Thyroid gland (tissue), 4 donors: Measurements from ENCODE around the gene BCAS1. TPM values are rescaled to one million over a fixed set of nuclear protein-coding genes. Genes with fewer than 3 reads are reported as not detected.

Experiments
- DNase-seq, 2 donors: peaks; one replicate each; pipeline ENCODE4 v3.0.0-alpha.2; 2019
- H3K27ac ChIP-seq, 3 donors: fragments of 200-600 bp; sonication (generic); 1 replicate in 2 of 3; 2 replicates in 1 of 3; pipeline ENCODE4 v1.5.1; 2016 to 2019; ENCODE audit warnings: mild to moderate bottlenecking in 1 of 3, moderate library complexity in 1 of 3
- H3K27me3 ChIP-seq: fragments of 200-600 bp; sonication (generic); one replicate; pipeline ENCODE4 v1.5.1; 2019
- H3K36me3 ChIP-seq, 2 donors: fragments of 200-600 bp; sonication (generic); one replicate each; pipeline ENCODE4 v1.5.1; 2016 to 2019
- H3K4me1 ChIP-seq, 2 donors: fragments of 200-600 bp; sonication (generic); one replicate each; pipeline ENCODE4 v1.5.1; 2017 to 2019
- H3K4me3 ChIP-seq, 3 donors: fragments of 200-600 bp; sonication (generic); replicated peaks in 1 of 3; 1 replicate in 2 of 3; 2 replicates in 1 of 3; pipeline ENCODE4 v1.5.1; 2016; ENCODE audit warnings: mild to moderate bottlenecking in 1 of 3
- H3K9me3 ChIP-seq: fragments of 200-600 bp; sonication (generic); one replicate; pipeline ENCODE4 v1.5.1; 2017
- CTCF ChIP-seq, 6 experiments: fragments of 200-600 bp in 3 of 6; fragments of 450-650 bp in 3 of 6; sonication (generic) in 3 of 6; IDR thresholded peaks; one replicate each; pipeline ENCODE4 v1.5.1; 2016 to 2019; ENCODE audit warnings: antibody characterized with exemption in 6 of 6, mild to moderate bottlenecking in 2 of 6, inconsistent platforms in 1 of 6, moderate library complexity in 1 of 6
- POLR2A ChIP-seq, 2 donors: fragments of 450-650 bp; IDR thresholded peaks; one replicate each; pipeline ENCODE4 v1.6.1; 2017; ENCODE audit warnings: antibody characterized with exemption in 2 of 2, mild to moderate bottlenecking in 2 of 2, moderate library complexity in 1 of 2
- WGBS, 2 donors: methylation state at CpG; one replicate each; pipeline ENCODE4 v1.1.5; 2017; 5-methylcytosine and 5-hydroxymethylcytosine counted together
- intact Hi-C: fragments of 100-400 bp; cut with DNase I; formaldehyde crosslinking; loops from one replicate; pipeline ENCODE4 v1.15.1; 2023
- total RNA-seq, 4 donors: library from RNA; depleted of rRNA; stranded (reverse); fragments of >200 nt; gene quantifications; one replicate each; pipeline ENCODE4 v1.2.3, GENCODE V29; 2016

Gene BCAS1
- total RNA-seq, 4 donors from 2014 or later = 0.11 TPM; not detected in 3

GRCh38 chr20:53898556-53898931, 171.8 kb downstream of the BCAS1 start:
- H3K36me3 ChIP-seq = no peaks in the 10 kb centered on the region
- no peaks in the 10 kb centered on the region for H3K9me3 ChIP-seq
- no peak for DNase-seq
- no peaks in the 10 kb centered on the region for H3K27me3 ChIP-seq
- intact Hi-C loops = no loop called here
- no peak for TF ChIP-seq CTCF (IDR thresholded peaks at IDR 0.05)
- no peak for TF ChIP-seq POLR2A (IDR thresholded peaks at IDR 0.05)
- WGBS, 2 donors = 94 to 96% methylated on average over 8 of the region's 8 CpGs
- H3K27ac ChIP-seq = peak overlapping the region in 1 of 3 donors; percentile 13
- H3K4me3 ChIP-seq = no peak overlapping the region
- peaks cover 15 to 31% of the 10 kb centered on the region in 2 donors for H3K4me1 ChIP-seq

- Histone ChIP-seq H3K27me3 (no peaks in the 10 kb centered on the region), H3K36me3 (no peaks in the 10 kb centered on the region), H3K9me3 (no peaks in the 10 kb centered on the region), H3K4me3 (no peak overlapping the region), H3K27ac (peak overlapping the region in 1 of 3 donors; percentile 13), H3K4me1 (peaks cover 15 to 31% of the 10 kb centered on the region in 2 donors)
- 64 to 68% methylated on average over 9 of the region's 9 CpGs for WGBS, 2 donors
- TF ChIP-seq POLR2A (IDR thresholded peaks at IDR 0.05) (no peak), CTCF (IDR thresholded peaks at IDR 0.05) (no peak)
- no peak for DNase-seq
- intact Hi-C loops = no loop called here
Measured at GRCh38 chr20:53897884-53898555, 172.4 kb downstream of the BCAS1 start.

GRCh38 chr20:53896647-53897046, 173.7 kb downstream of the BCAS1 start:
- no peaks in the 10 kb centered on the region for H3K27me3 ChIP-seq
- H3K27ac ChIP-seq = no peak overlapping the region
- intact Hi-C loops = no loop called here
- WGBS, 2 donors = 94% methylated on average over 4 of the region's 4 CpGs
- no peak overlapping the region for H3K4me3 ChIP-seq
- peaks cover 9 to 23% of the 10 kb centered on the region in 2 donors for H3K4me1 ChIP-seq
- H3K9me3 ChIP-seq = no peaks in the 10 kb centered on the region
- no peak for DNase-seq
- no peaks in the 10 kb centered on the region for H3K36me3 ChIP-seq
- TF ChIP-seq CTCF (IDR thresholded peaks at IDR 0.05) (no peak), POLR2A (IDR thresholded peaks at IDR 0.05) (no peak)

- no peak overlapping the region for H3K27ac ChIP-seq
- intact Hi-C loops = no loop called here
- no peak for DNase-seq
- no peaks in the 10 kb centered on the region for H3K9me3 ChIP-seq
- H3K4me1 ChIP-seq = peaks cover 3 to 17% of the 10 kb centered on the region in 2 donors
- no peaks in the 10 kb centered on the region for H3K36me3 ChIP-seq
- 95 to 99% methylated on average over 7 of the region's 7 CpGs for WGBS, 2 donors
- no peak overlapping the region for H3K4me3 ChIP-seq
- no peak for TF ChIP-seq CTCF (IDR thresholded peaks at IDR 0.05)
- no peak for TF ChIP-seq POLR2A (IDR thresholded peaks at IDR 0.05)
- no peaks in the 10 kb centered on the region for H3K27me3 ChIP-seq
Measured at GRCh38 chr20:53896041-53896440, 174.4 kb downstream of the BCAS1 start.

GRCh38 chr20:53895385-53895755, 175.0 kb downstream of the BCAS1 start:
- intact Hi-C loops = no loop called here
- Histone ChIP-seq H3K27me3 (no peaks in the 10 kb centered on the region), H3K27ac (no peak overlapping the region), H3K9me3 (no peaks in the 10 kb centered on the region), H3K36me3 (no peaks in the 10 kb centered on the region), H3K4me3 (no peak overlapping the region), H3K4me1 (peaks cover 0 to 10% of the 10 kb centered on the region in 2 donors)
- TF ChIP-seq POLR2A (IDR thresholded peaks at IDR 0.05) (no peak), CTCF (IDR thresholded peaks at IDR 0.05) (no peak)
- WGBS, 2 donors = 96 to 98% methylated on average over 4 of the region's 4 CpGs
- no peak for DNase-seq
